ENCODE data around the gene DCST1. TPM values are rescaled to one million over a fixed set of nuclear protein-coding genes. Genes with fewer than 3 reads are reported as not detected.
A peak's percentile ranks its signal among the peaks of the same experiment; 100 is the strongest.

The DCST1 gene
- total and polyA plus RNA-seq, 2 of the 13 experiments (the other 11 are each of a cell fraction or from before 2014, with no cell fraction given) = 0.04 TPM; not detected in 1

GRCh38 chr1:155002464-155003226 is 31.0 kb upstream of the DCST1 start, which contains the start of gene ZBTB7B (continued):
- TF ChIP-seq PATZ1 (CRISPR knock-in tag; IDR thresholded peaks at IDR 0.05) = peak; percentile 83
- TF ChIP-seq ZNF660 (CRISPR knock-in tag; IDR thresholded peaks at IDR 0.05; ENCODE audit: borderline replicate concordance, low read depth) = no peak
- TF ChIP-seq TCF7L2 (IDR thresholded peaks at IDR 0.05; ENCODE audit: low read depth, low read length) = no peak
- no peak for TF ChIP-seq E2F2 (CRISPR knock-in tag; IDR thresholded peaks at IDR 0.05; ENCODE audit: borderline replicate concordance)
- TF ChIP-seq ZBTB38 (CRISPR knock-in tag; IDR thresholded peaks at IDR 0.05) = no peak
- no peak for TF ChIP-seq NFYC (CRISPR knock-in tag; IDR thresholded peaks at IDR 0.05)
- TF ChIP-seq NFIB (CRISPR knock-in tag; IDR thresholded peaks at IDR 0.05; ENCODE audit: borderline replicate concordance) = no peak
- no peak for TF ChIP-seq ZNF770 (CRISPR knock-in tag; IDR thresholded peaks at IDR 0.05)
- TF ChIP-seq KAT7 (CRISPR knock-in tag; IDR thresholded peaks at IDR 0.05; ENCODE audit: borderline replicate concordance) = 0 out of 2 replicates have a peak, but pooled peaks have one; percentile 27
- TF ChIP-seq HBP1 (CRISPR knock-in tag; IDR thresholded peaks at IDR 0.05; ENCODE audit: low read depth) = no peak
- TF ChIP-seq TAF15 (IDR thresholded peaks at IDR 0.05; ENCODE audit: low read depth, low read length, poor library complexity, severe bottlenecking) = no peak
- no peak for TF ChIP-seq RAD51 (IDR thresholded peaks at IDR 0.05; ENCODE audit: borderline replicate concordance)
- TF ChIP-seq UBTF (CRISPR knock-in tag; IDR thresholded peaks at IDR 0.05) = 0 out of 2 replicates have a peak, but pooled peaks have one; percentile 21
- no peak for TF ChIP-seq DPF2 (CRISPR knock-in tag; IDR thresholded peaks at IDR 0.05; ENCODE audit: borderline replicate concordance, low read depth)
- no peak for TF ChIP-seq ASH2L (IDR thresholded peaks at IDR 0.05; ENCODE audit: insufficient read length, low read depth, low read length)
- TF ChIP-seq RARG (CRISPR knock-in tag; IDR thresholded peaks at IDR 0.05; ENCODE audit: low read depth) = no peak
- TF ChIP-seq ZNF879 (CRISPR knock-in tag; IDR thresholded peaks at IDR 0.05) = 0 out of 2 replicates have a peak, but pooled peaks have one; percentile 54
- TF ChIP-seq ZNF792 (CRISPR knock-in tag; IDR thresholded peaks at IDR 0.05) = no peak
- no peak for TF ChIP-seq REL (CRISPR knock-in tag; conservative IDR thresholded peaks at IDR 0.05)
- TF ChIP-seq SOX5 (CRISPR knock-in tag; IDR thresholded peaks at IDR 0.05; ENCODE audit: borderline replicate concordance) = no peak
